HepG2 (cell line): Measurements from ENCODE around the gene GRPEL2. TPM values are rescaled to one million over a fixed set of nuclear protein-coding genes. Genes with fewer than 3 reads are reported as not detected.

Source experiments
- ATAC-seq: fragments of 200-7000 bp; cut with Tn5 transposase; 3 replicates; pipeline ENCODE4 v1.9.1; 2020; ENCODE audit warnings: mild to moderate bottlenecking, moderate library complexity
- BruUV-seq: library from RNA; stranded (reverse); fragments of 400-500 nt; replicated peaks from 2 replicates; lab custom pipeline; 2021; lab: Mats Ljungman, UMichigan
- CTCF ChIA-PET: fragments of 300-600 bp; formaldehyde crosslinking; extraction: SDS; loops from one replicate; lab custom pipeline; 2021; ENCODE audit warnings: low total read pairs, inconsistent platforms, low intra/inter-chr PET ratio; lab: Yijun Ruan, JAX
- POLR2A ChIA-PET: fragments of 350-600 bp; sonication (Branson Sonifier 250); formaldehyde crosslinking; loops from one replicate; lab custom pipeline; 2020; ENCODE audit warnings: antibody characterized with exemption, inconsistent platforms; lab: Yijun Ruan, JAX
- DNase-seq: peaks from one replicate; pipeline ENCODE4 v3.0.0-alpha.2; 2015; ENCODE audit warnings: low spot score
- FAIRE-seq: peaks from 3 replicates; lab custom pipeline; 2011; peaks lifted over from hg19 to GRCh38; lab: Jason Lieb, UNC
- H2AFZ ChIP-seq: one replicate; pipeline ENCODE4 v1.6.1; 2011; ENCODE audit warnings: low read length, inconsistent platforms
- H3K27ac ChIP-seq: fragments of 300-600 bp; 3 replicates; pipeline ENCODE4 v1.8.0; 2011; ENCODE audit warnings: mixed run types, mild to moderate bottlenecking, mixed read lengths, low read length, inconsistent platforms; ENCODE audit not compliant: insufficient read depth; ENCODE audit errors: extremely low read length
- H3K27me3 ChIP-seq, 2 experiments: fragments of 200-600 bp in 1 of 2; 2 replicates in 1 of 2; 3 replicates in 1 of 2; pipeline versions ENCODE4 v1.6.0 to v1.8.0; 2011; ENCODE audit warnings: low read length in 2 of 2, mild to moderate bottlenecking in 2 of 2, moderate library complexity in 2 of 2, inconsistent platforms in 1 of 2; ENCODE audit not compliant: insufficient read depth in 2 of 2, control insufficient read depth in 1 of 2
- H3K36me3 ChIP-seq, 2 experiments: fragments of 200-600 bp in 1 of 2; replicated peaks in 1 of 2; 2 replicates in 1 of 2; 3 replicates in 1 of 2; pipeline versions ENCODE4 v1.5.1 to v1.8.0; 2011; ENCODE audit warnings: low read length in 2 of 2, inconsistent platforms in 1 of 2; ENCODE audit not compliant: insufficient read depth in 2 of 2, control insufficient read depth in 1 of 2
- H3K4me1 ChIP-seq: 2 replicates; pipeline ENCODE4 v1.5.1; 2012; ENCODE audit warnings: low read length, inconsistent platforms; ENCODE audit not compliant: insufficient read depth
- H3K4me2 ChIP-seq: 2 replicates; pipeline ENCODE4 v1.6.0; 2011; ENCODE audit warnings: low read depth, low read length, inconsistent platforms
- H3K4me3 ChIP-seq, 3 experiments: fragments of 200-600 bp in 1 of 3; sonication (generic), shearing (Covaris generic) in 1 of 3; replicated peaks in 1 of 3; 2 replicates each; pipeline ENCODE4 v1.5.1; 2011 to 2016; ENCODE audit warnings: low read length in 3 of 3, inconsistent platforms in 2 of 3, low read depth in 2 of 3, mild to moderate bottlenecking in 2 of 3, control low read depth in 1 of 3, mixed read lengths in 1 of 3; ENCODE audit not compliant: insufficient read depth in 1 of 3
- H3K79me2 ChIP-seq: one replicate; pipeline ENCODE4 v1.6.1; 2011; ENCODE audit warnings: low read length, inconsistent platforms; ENCODE audit not compliant: insufficient read depth
- H3K9ac ChIP-seq: 2 replicates; pipeline ENCODE4 v1.6.0; 2011; ENCODE audit warnings: mild to moderate bottlenecking, low read depth, low read length, inconsistent platforms; ENCODE audit not compliant: insufficient read depth
- H3K9me3 ChIP-seq: 2 replicates; pipeline ENCODE4 v1.5.1; 2012; ENCODE audit warnings: mild to moderate bottlenecking, low read length
- H4K20me1 ChIP-seq: 2 replicates; pipeline ENCODE4 v1.6.0; 2011; ENCODE audit warnings: inconsistent platforms, mild to moderate bottlenecking, low read length, moderate library complexity; ENCODE audit not compliant: insufficient read depth
- ARID2 ChIP-seq: sonication (generic); formaldehyde crosslinking; IDR thresholded peaks from 2 replicates; pipeline ENCODE4 v1.8.1; 2022; ENCODE audit warnings: mild to moderate bottlenecking, missing genetic modification reagents, borderline replicate concordance
- CSRNP2 ChIP-seq: sonication (generic); formaldehyde crosslinking; conservative IDR thresholded peaks from 2 replicates; pipeline ENCODE4 v1.8.0; 2022; ENCODE audit warnings: low read depth, missing genetic modification reagents
- HMG20B ChIP-seq: conservative IDR thresholded peaks from 2 replicates; pipeline ENCODE4 v1.6.1; 2016; ENCODE audit warnings: missing genetic modification reagents, missing compliant biosample characterization
- NFIC ChIP-seq: IDR thresholded peaks from 2 replicates; pipeline ENCODE4 v1.6.1; 2012; ENCODE audit warnings: mild to moderate bottlenecking, low read length, inconsistent platforms
- SRF ChIP-seq: IDR thresholded peaks from 2 replicates; pipeline ENCODE4 v1.6.1; 2011; ENCODE audit warnings: mild to moderate bottlenecking, low read depth, low read length, moderate library complexity
- TBX3 ChIP-seq: fragments of 450-650 bp; IDR thresholded peaks from 2 replicates; pipeline ENCODE4 v1.6.1; 2017; ENCODE audit warnings: antibody characterized with exemption, mild to moderate bottlenecking, inconsistent platforms, borderline replicate concordance
- XRCC5 ChIP-seq: fragments of 200-400 bp; formaldehyde crosslinking; optimal IDR thresholded peaks from 2 replicates; pipeline ENCODE3; 2017; ENCODE audit warnings: mild to moderate bottlenecking, low read length
- ZNF720 ChIP-seq: sonication (generic); formaldehyde crosslinking; IDR thresholded peaks from 2 replicates; pipeline ENCODE4 v1.4.0; 2020; ENCODE audit warnings: missing genetic modification reagents
- WGBS: methylation state at CpG from one replicate; pipeline ENCODE4 v1.1.6; 2017; ENCODE audit warnings: low lambda C conversion rate; 5-methylcytosine and 5-hydroxymethylcytosine counted together
- in situ Hi-C: cut with HindIII; loops from 2 replicates; pipeline ENCODE4 v1.10.0; 2017; ENCODE audit warnings: low pct_unique_long_range_greater_than_20kb; ENCODE audit not compliant: extremely low pct_ligation_motif_present
- intact Hi-C: fragments of 100-400 bp; cut with micrococcal nuclease; formaldehyde crosslinking; loops from one replicate; pipeline ENCODE4 v1.10.0; 2022; ENCODE audit not compliant: unreplicated experiment
- polyA plus RNA-seq, 8 experiments: library from polyadenylated mRNA; depleted of rRNA in 3 of 8; stranded (reverse) in 7 of 8; unstranded in 1 of 8; fragments of >200 nt; fragmentation: Illumina TruSeq in 4 of 8; extraction: Trizol in 4 of 8; gene quantifications; 2 replicates each; pipeline versions ENCODE4 v1.2.1 to v1.2.3, GENCODE V29; 2011 to 2016; ENCODE audit warnings: low read depth in 4 of 8, missing spikeins in 1 of 8, mixed read lengths in 1 of 8; ENCODE audit not compliant: insufficient read depth in 1 of 8
- total RNA-seq, 5 experiments: library from RNA; depleted of rRNA; stranded (reverse); fragments of >200 nt; fragmentation: Illumina TruSeq; extraction: Trizol; gene quantifications; 2 replicates each; pipeline ENCODE4 v1.2.3, GENCODE V29; 2016; ENCODE audit warnings: low read depth in 1 of 5

Gene GRPEL2
- total and polyA plus RNA-seq, 2 of the 13 experiments (the other 11 are each of a cell fraction or from before 2014, with no cell fraction given) = 13.1 to 16.6 TPM

GRCh38 chr5:149378241-149378820 lies 33.0 kb downstream of the GRPEL2 start:
- POLR2A ChIA-PET = interaction anchor here (1.1 kb wide), 1 partner anchor 58 kb away, joined by 5 read pairs; no protein-coding TSS in a partner anchor

More at GRCh38 chr5:149378241-149378820, 33.0 kb downstream of the GRPEL2 start:
- no peaks in the 10 kb centered on the region for H3K79me2 ChIP-seq
- no peak for FAIRE-seq
- H3K9ac ChIP-seq = peak overlapping the region; percentile 25; the same call in 1 of the 2 replicates
- no peak for DNase-seq
- no peak for ATAC-seq
- WGBS = 21% methylated on average over 5 of the region's 5 CpGs
- intact Hi-C loops = no loop called here
- peaks cover 0 to 3% of the 10 kb centered on the region in 2 experiments; a peak in 1 of 5 replicates for H3K27me3 ChIP-seq
- TF ChIP-seq SRF = no peak
- TF ChIP-seq HMG20B (CRISPR knock-in tag) = no peak
- TF ChIP-seq TBX3 = no peak
- no peak for TF ChIP-seq NFIC
- no peak for TF ChIP-seq ZNF720 (CRISPR knock-in tag)
- no peak for TF ChIP-seq ARID2 (CRISPR knock-in tag)
- no peak for TF ChIP-seq XRCC5
- no peak for TF ChIP-seq CSRNP2
- in situ Hi-C loops = no loop called here
- CTCF ChIA-PET = no interaction called here
- peak overlapping the region; percentile 63 for H3K4me2 ChIP-seq
- H3K9me3 ChIP-seq = no peaks in the 10 kb centered on the region
- peak overlapping the region in 1 of 3 experiments; percentile 49; a peak in 1 of 6 replicates for H3K4me3 ChIP-seq
- peaks cover 52% of the 10 kb centered on the region for H3K4me1 ChIP-seq
- no peaks in the 10 kb centered on the region for H4K20me1 ChIP-seq
- no peak overlapping the region for H3K27ac ChIP-seq
- BruUV-seq = no TSS peak
- H3K36me3 ChIP-seq = no peaks in the 10 kb centered on the region
- H2AFZ ChIP-seq = no peak overlapping the region
